WTC11 (cell line): ENCODE data around the gene SIRPG. TPM values are rescaled to one million over a fixed set of nuclear protein-coding genes. Genes with fewer than 3 reads are reported as not detected.

Experiments used
- ATAC-seq: fragments of 200-7000 bp; cut with Tn5 transposase; 2 replicates; pipeline ENCODE4 v1.10.0; 2021; ENCODE audit warnings: mild to moderate bottlenecking, moderate library complexity
- CTCF ChIA-PET: fragments of 300-600 bp; sonication (Branson Sonifier 250); formaldehyde crosslinking; loops from one replicate; lab custom pipeline; 2021; ENCODE audit warnings: antibody characterized with exemption; lab: Charles Lee
- POLR2A ChIA-PET: fragments of 350-600 bp; sonication (Branson Sonifier 250); formaldehyde crosslinking; loops from one replicate; lab custom pipeline; 2021; ENCODE audit warnings: antibody characterized with exemption; lab: Charles Lee
- DNase-seq: peaks from one replicate; pipeline ENCODE4 v3.0.0; 2021; ENCODE audit warnings: low spot score
- H3K27ac Mint-ChIP-seq: 2 replicates; pipeline ENCODE4 v1.8.0; 2021; ENCODE audit warnings: mixed read lengths
- H3K27me3 Mint-ChIP-seq: 2 replicates; pipeline ENCODE4 v1.8.0; 2021; ENCODE audit warnings: low read depth, mild to moderate bottlenecking, moderate library complexity, mixed read lengths
- H3K36me3 Mint-ChIP-seq: 2 replicates; pipeline ENCODE4 v1.8.0; 2021; ENCODE audit warnings: mixed read lengths
- H3K4me1 Mint-ChIP-seq: 2 replicates; pipeline ENCODE4 v1.8.0; 2022; ENCODE audit warnings: mixed read lengths
- H3K4me3 Mint-ChIP-seq: 2 replicates; pipeline ENCODE4 v1.8.0; 2021; ENCODE audit warnings: mild to moderate bottlenecking, moderate library complexity, mixed read lengths
- H3K9me3 Mint-ChIP-seq: 2 replicates; pipeline ENCODE4 v1.8.0; 2021; ENCODE audit warnings: mixed read lengths
- ATF1 ChIP-seq: sonication (generic); formaldehyde crosslinking; IDR thresholded peaks from 2 replicates; pipeline ENCODE4 v1.8.1; 2023; ENCODE audit warnings: mild to moderate bottlenecking, moderate library complexity, missing genetic modification reagents
- E2F4 ChIP-seq: sonication (generic); formaldehyde crosslinking; IDR thresholded peaks from 2 replicates; pipeline ENCODE4 v1.8.1; 2022; ENCODE audit warnings: low read depth, mild to moderate bottlenecking, moderate library complexity, missing genetic modification reagents, borderline replicate concordance
- FOXJ3 ChIP-seq: sonication (generic); formaldehyde crosslinking; IDR thresholded peaks from 2 replicates; pipeline ENCODE4 v1.9.0; 2021; ENCODE audit warnings: missing genetic modification reagents, mild to moderate bottlenecking, borderline replicate concordance
- FOXK1 ChIP-seq: sonication (generic); formaldehyde crosslinking; IDR thresholded peaks from 2 replicates; pipeline ENCODE4 v1.8.0; 2022; ENCODE audit warnings: mild to moderate bottlenecking, moderate library complexity, missing genetic modification reagents
- FOXP1 ChIP-seq: sonication (generic); formaldehyde crosslinking; IDR thresholded peaks from 2 replicates; pipeline ENCODE4 v1.8.0; 2022; ENCODE audit warnings: missing genetic modification reagents, mild to moderate bottlenecking, moderate library complexity, borderline replicate concordance
- FOXP4 ChIP-seq: sonication (generic); formaldehyde crosslinking; IDR thresholded peaks from 2 replicates; pipeline ENCODE4 v1.8.0; 2022; ENCODE audit warnings: mild to moderate bottlenecking, missing genetic modification reagents
- GRHL2 ChIP-seq: fragments of 250-450 bp; sonication (Bioruptor Pico); IDR thresholded peaks from 2 replicates; pipeline ENCODE4 v1.8.0; 2022; ENCODE audit warnings: mild to moderate bottlenecking, moderate library complexity; ENCODE audit not compliant: insufficient replicate concordance, severe bottlenecking
- IRF2 ChIP-seq: sonication (generic); formaldehyde crosslinking; IDR thresholded peaks from 2 replicates; pipeline ENCODE4 v1.8.0; 2022; ENCODE audit warnings: low read depth, missing genetic modification reagents, borderline replicate concordance
- KAT7 ChIP-seq: sonication (generic); formaldehyde crosslinking; IDR thresholded peaks from 2 replicates; pipeline ENCODE4 v1.8.1; 2023; ENCODE audit warnings: missing genetic modification reagents, mild to moderate bottlenecking, borderline replicate concordance
- ZNF121 ChIP-seq: sonication (generic); formaldehyde crosslinking; IDR thresholded peaks from 2 replicates; pipeline ENCODE4 v1.8.0; 2023; ENCODE audit warnings: missing genetic modification reagents
- ZNF263 ChIP-seq: sonication (generic); formaldehyde crosslinking; IDR thresholded peaks from 2 replicates; pipeline ENCODE4 v1.8.1; 2022; ENCODE audit warnings: low read depth, mild to moderate bottlenecking, moderate library complexity, missing genetic modification reagents
- ZNF396 ChIP-seq: fragments of 250-450 bp; sonication (Bioruptor Pico); IDR thresholded peaks from 2 replicates; pipeline ENCODE4 v1.8.0; 2021; ENCODE audit warnings: mild to moderate bottlenecking, moderate library complexity, borderline replicate concordance
- ZNF416 ChIP-seq: fragments of 250-450 bp; sonication (Bioruptor Pico); IDR thresholded peaks from 2 replicates; pipeline ENCODE4 v1.9.0; 2021; ENCODE audit warnings: mild to moderate bottlenecking, inconsistent platforms
- ZNF423 ChIP-seq: fragments of 250-450 bp; sonication (Bioruptor Pico); IDR thresholded peaks from 2 replicates; pipeline ENCODE4 v2.1.2; 2022; ENCODE audit warnings: mild to moderate bottlenecking, moderate library complexity
- ZNF671 ChIP-seq: fragments of 250-450 bp; sonication (Bioruptor Pico); IDR thresholded peaks from 2 replicates; pipeline ENCODE4 v1.8.0; 2021; ENCODE audit warnings: mild to moderate bottlenecking
- total RNA-seq: library from RNA; stranded (reverse); gene quantifications from 3 replicates; pipeline ENCODE4 v1.2.3, GENCODE V29; 2021
- TF ChIP-seq, protein P1 (sequence below): sonication (generic); formaldehyde crosslinking; IDR thresholded peaks from 2 replicates; pipeline ENCODE4 v1.8.1; 2022; ENCODE audit warnings: mild to moderate bottlenecking, moderate library complexity, missing genetic modification reagents
- TF ChIP-seq, protein P2 (sequence below): sonication (generic); formaldehyde crosslinking; IDR thresholded peaks from 2 replicates; pipeline ENCODE4 v1.8.1; 2023; ENCODE audit warnings: mild to moderate bottlenecking, missing genetic modification reagents
- TF ChIP-seq, protein P3 (sequence below): sonication (generic); formaldehyde crosslinking; IDR thresholded peaks from 2 replicates; pipeline ENCODE4 v1.8.1; 2022; ENCODE audit warnings: missing genetic modification reagents, borderline replicate concordance
- TF ChIP-seq, protein P4 (sequence below): fragments of 250-450 bp; sonication (Bioruptor Pico); IDR thresholded peaks from 2 replicates; pipeline ENCODE4 v1.9.0; 2021; ENCODE audit warnings: mild to moderate bottlenecking, borderline replicate concordance

Gene SIRPG
- total RNA-seq, 1 experiment from 2014 or later, result not detected

DNA sequence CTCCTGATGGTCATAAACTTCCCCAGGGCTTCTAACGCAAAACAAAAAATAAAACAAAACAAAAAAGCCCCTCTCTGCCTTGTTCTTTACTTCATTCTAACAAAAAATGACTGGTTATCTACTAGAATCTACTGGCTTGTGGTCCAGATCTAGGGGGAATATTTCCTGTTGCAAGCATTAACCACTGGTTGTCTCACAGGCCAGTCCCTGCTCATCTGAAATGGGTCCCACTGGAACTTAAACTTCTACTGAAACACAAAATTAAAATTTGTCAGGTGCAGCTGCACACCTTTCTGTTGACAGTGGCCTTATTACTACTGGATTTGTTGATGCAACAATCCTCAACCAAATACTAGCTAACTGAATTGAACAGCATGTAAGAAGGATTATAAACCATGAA is 5.5 kb downstream of the SIRPG start:
- no peaks in the 10 kb centered on the region for H3K36me3 Mint-ChIP-seq
- no peak for DNase-seq
- H3K27me3 Mint-ChIP-seq, result peaks cover 13% of the 10 kb centered on the region
- no peak overlapping the region for H3K4me3 Mint-ChIP-seq
- H3K9me3 Mint-ChIP-seq, result no peaks in the 10 kb centered on the region
- no peak for TF ChIP-seq KAT7
- no peak for TF ChIP-seq ZNF263 (CRISPR knock-in tag)
- TF ChIP-seq, protein P1, sequence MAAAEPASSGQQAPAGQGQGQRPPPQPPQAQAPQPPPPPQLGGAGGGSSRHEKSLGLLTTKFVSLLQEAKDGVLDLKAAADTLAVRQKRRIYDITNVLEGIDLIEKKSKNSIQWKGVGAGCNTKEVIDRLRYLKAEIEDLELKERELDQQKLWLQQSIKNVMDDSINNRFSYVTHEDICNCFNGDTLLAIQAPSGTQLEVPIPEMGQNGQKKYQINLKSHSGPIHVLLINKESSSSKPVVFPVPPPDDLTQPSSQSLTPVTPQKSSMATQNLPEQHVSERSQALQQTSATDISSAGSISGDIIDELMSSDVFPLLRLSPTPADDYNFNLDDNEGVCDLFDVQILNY (CRISPR knock-in tag), result no peak
- TF ChIP-seq ZNF423 (CRISPR knock-in tag), result no peak
- no peak for TF ChIP-seq FOXP1
- no peak for TF ChIP-seq ZNF671 (CRISPR knock-in tag)
- no peak for TF ChIP-seq FOXJ3 (CRISPR knock-in tag)
- no peak for TF ChIP-seq FOXK1 (CRISPR knock-in tag)
- no peak for TF ChIP-seq ZNF396 (CRISPR knock-in tag)
- no peak for TF ChIP-seq FOXP4 (CRISPR knock-in tag)
- no peak for TF ChIP-seq GRHL2 (CRISPR knock-in tag)
- no peak for TF ChIP-seq ATF1 (CRISPR knock-in tag)
- TF ChIP-seq ZNF121, result no peak
- no peak for TF ChIP-seq E2F4
- TF ChIP-seq, all 79 proteins: peak for 0
- H3K4me1 Mint-ChIP-seq, result no peaks in the 10 kb centered on the region
- POLR2A ChIA-PET, result no interaction called here
- H3K27ac Mint-ChIP-seq, result no peak overlapping the region
- ATAC-seq, result no peak
- CTCF ChIA-PET, result no interaction called here

- no peaks in the 10 kb centered on the region for H3K4me1 Mint-ChIP-seq
- POLR2A ChIA-PET, result no interaction called here
- TF ChIP-seq KAT7, result no peak
- TF ChIP-seq, protein P2, sequence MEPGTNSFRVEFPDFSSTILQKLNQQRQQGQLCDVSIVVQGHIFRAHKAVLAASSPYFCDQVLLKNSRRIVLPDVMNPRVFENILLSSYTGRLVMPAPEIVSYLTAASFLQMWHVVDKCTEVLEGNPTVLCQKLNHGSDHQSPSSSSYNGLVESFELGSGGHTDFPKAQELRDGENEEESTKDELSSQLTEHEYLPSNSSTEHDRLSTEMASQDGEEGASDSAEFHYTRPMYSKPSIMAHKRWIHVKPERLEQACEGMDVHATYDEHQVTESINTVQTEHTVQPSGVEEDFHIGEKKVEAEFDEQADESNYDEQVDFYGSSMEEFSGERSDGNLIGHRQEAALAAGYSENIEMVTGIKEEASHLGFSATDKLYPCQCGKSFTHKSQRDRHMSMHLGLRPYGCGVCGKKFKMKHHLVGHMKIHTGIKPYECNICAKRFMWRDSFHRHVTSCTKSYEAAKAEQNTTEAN, result no peak
- peaks cover 14% of the 10 kb centered on the region for H3K27me3 Mint-ChIP-seq
- no peak for ATAC-seq
- no peaks in the 10 kb centered on the region for H3K9me3 Mint-ChIP-seq
- no peak overlapping the region for H3K4me3 Mint-ChIP-seq
- H3K27ac Mint-ChIP-seq, result no peak overlapping the region
- DNase-seq, result no peak
- H3K36me3 Mint-ChIP-seq, result no peaks in the 10 kb centered on the region
- CTCF ChIA-PET, result no interaction called here
Measured at GRCh38 chr20:1651268-1652058, 6.1 kb downstream of the SIRPG start.

- Mint-ChIP-seq H3K36me3 (no peaks in the 10 kb centered on the region), H3K27ac (no peak overlapping the region), H3K4me1 (no peaks in the 10 kb centered on the region), H3K27me3 (peaks cover 10% of the 10 kb centered on the region), H3K9me3 (no peaks in the 10 kb centered on the region), H3K4me3 (no peak overlapping the region)
- DNase-seq (no peak), ATAC-seq (no peak)
- CTCF ChIA-PET, result interaction anchor here (1.5 kb wide), 2 partner anchors 22 to 139 kb away, joined by 3 to 5 read pairs; no protein-coding TSS in a partner anchor
- POLR2A ChIA-PET, result no interaction called here
- TF ChIP-seq, protein P3, sequence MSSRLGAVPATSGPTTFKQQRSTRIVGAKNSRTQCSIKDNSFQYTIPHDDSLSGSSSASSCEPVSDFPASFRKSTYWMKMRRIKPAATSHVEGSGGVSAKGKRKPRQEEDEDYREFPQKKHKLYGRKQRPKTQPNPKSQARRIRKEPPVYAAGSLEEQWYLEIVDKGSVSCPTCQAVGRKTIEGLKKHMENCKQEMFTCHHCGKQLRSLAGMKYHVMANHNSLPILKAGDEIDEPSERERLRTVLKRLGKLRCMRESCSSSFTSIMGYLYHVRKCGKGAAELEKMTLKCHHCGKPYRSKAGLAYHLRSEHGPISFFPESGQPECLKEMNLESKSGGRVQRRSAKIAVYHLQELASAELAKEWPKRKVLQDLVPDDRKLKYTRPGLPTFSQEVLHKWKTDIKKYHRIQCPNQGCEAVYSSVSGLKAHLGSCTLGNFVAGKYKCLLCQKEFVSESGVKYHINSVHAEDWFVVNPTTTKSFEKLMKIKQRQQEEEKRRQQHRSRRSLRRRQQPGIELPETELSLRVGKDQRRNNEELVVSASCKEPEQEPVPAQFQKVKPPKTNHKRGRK, result no peak
- TF ChIP-seq IRF2 (CRISPR knock-in tag) (no peak), KAT7 (no peak), ZNF416 (CRISPR knock-in tag) (no peak)
- TF ChIP-seq, protein P4, sequence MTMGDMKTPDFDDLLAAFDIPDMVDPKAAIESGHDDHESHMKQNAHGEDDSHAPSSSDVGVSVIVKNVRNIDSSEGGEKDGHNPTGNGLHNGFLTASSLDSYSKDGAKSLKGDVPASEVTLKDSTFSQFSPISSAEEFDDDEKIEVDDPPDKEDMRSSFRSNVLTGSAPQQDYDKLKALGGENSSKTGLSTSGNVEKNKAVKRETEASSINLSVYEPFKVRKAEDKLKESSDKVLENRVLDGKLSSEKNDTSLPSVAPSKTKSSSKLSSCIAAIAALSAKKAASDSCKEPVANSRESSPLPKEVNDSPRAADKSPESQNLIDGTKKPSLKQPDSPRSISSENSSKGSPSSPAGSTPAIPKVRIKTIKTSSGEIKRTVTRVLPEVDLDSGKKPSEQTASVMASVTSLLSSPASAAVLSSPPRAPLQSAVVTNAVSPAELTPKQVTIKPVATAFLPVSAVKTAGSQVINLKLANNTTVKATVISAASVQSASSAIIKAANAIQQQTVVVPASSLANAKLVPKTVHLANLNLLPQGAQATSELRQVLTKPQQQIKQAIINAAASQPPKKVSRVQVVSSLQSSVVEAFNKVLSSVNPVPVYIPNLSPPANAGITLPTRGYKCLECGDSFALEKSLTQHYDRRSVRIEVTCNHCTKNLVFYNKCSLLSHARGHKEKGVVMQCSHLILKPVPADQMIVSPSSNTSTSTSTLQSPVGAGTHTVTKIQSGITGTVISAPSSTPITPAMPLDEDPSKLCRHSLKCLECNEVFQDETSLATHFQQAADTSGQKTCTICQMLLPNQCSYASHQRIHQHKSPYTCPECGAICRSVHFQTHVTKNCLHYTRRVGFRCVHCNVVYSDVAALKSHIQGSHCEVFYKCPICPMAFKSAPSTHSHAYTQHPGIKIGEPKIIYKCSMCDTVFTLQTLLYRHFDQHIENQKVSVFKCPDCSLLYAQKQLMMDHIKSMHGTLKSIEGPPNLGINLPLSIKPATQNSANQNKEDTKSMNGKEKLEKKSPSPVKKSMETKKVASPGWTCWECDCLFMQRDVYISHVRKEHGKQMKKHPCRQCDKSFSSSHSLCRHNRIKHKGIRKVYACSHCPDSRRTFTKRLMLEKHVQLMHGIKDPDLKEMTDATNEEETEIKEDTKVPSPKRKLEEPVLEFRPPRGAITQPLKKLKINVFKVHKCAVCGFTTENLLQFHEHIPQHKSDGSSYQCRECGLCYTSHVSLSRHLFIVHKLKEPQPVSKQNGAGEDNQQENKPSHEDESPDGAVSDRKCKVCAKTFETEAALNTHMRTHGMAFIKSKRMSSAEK (CRISPR knock-in tag), result no peak
Measured at GRCh38 chr20:1648101-1648500, 9.5 kb downstream of the SIRPG start.
